GM18867 (cell line): ENCODE results near the gene CCDC27.

ENCODE experiments used
- ATAC-seq: cut with Tn5 transposase; IDR thresholded peaks from one replicate; pipeline ENCODE4 v1.9.1; 2021; ENCODE audit warnings: mild to moderate bottlenecking, moderate library complexity; ENCODE audit not compliant: unreplicated experiment

CCDC27 gene

GRCh38 chr1:3752400-3752945, at the start of gene CCDC27:
Gene CCDC27 (plus strand): TSS chr1:3752450. CDS start chr1:3752482, 32 bp downstream.
- no peak for ATAC-seq

- ATAC-seq: no peak
These were observed 49.7 kb upstream of the CCDC27 start for GRCh38 chr1:3702528-3702927.

- no peak for ATAC-seq
These were observed 49.1 kb upstream of the CCDC27 start for GRCh38 chr1:3702990-3703728.

- ATAC-seq: no peak
These were observed 48.4 kb upstream of the CCDC27 start for GRCh38 chr1:3703786-3704371.

GRCh38 chr1:3705341-3705950, 46.8 kb upstream of the CCDC27 start:
- no peak for ATAC-seq

GRCh38 chr1:3706651-3707297, 45.5 kb upstream of the CCDC27 start:
- ATAC-seq: no peak

- ATAC-seq: no peak
These were observed 44.8 kb upstream of the CCDC27 start for GRCh38 chr1:3707298-3707938.

- no peak for ATAC-seq
These were observed 44.3 kb upstream of the CCDC27 start for GRCh38 chr1:3707939-3708328.

GRCh38 chr1:3708791-3709190, 43.5 kb upstream of the CCDC27 start:
- ATAC-seq: no peak

GRCh38 chr1:3710251-3710650, 42.0 kb upstream of the CCDC27 start:
- ATAC-seq: no peak

- ATAC-seq: no peak
These were observed 40.9 kb upstream of the CCDC27 start for GRCh38 chr1:3711381-3711779.

- ATAC-seq: no peak
These were observed 40.3 kb upstream of the CCDC27 start for GRCh38 chr1:3711780-3712451.

- no peak for ATAC-seq
These were observed 39.4 kb upstream of the CCDC27 start for GRCh38 chr1:3712573-3713535.

- no peak for ATAC-seq
These were observed 38.4 kb upstream of the CCDC27 start for GRCh38 chr1:3713840-3714239.

GRCh38 chr1:3714284-3714741, 37.9 kb upstream of the CCDC27 start:
- ATAC-seq: no peak

- no peak for ATAC-seq
These were observed 37.4 kb upstream of the CCDC27 start for GRCh38 chr1:3714814-3715213.

- ATAC-seq: no peak
These were observed 35.9 kb upstream of the CCDC27 start for GRCh38 chr1:3716351-3716750.

GRCh38 chr1:3717041-3717714, 35.1 kb upstream of the CCDC27 start:
- no peak for ATAC-seq
